ENCODE measurements around the gene MED13.

The MED13 gene

GRCh38 chr17:62064791-62065563 lies at the start of gene MED13:
TSS of gene MED13 (minus strand) at chr17:62065278. CDS start at chr17:62065205, 73 bp downstream.
- no peak for TF ChIP-seq ZNF274 (IDR thresholded peaks at IDR 0.05; ENCODE audit: low read depth, low read length)
- H3K4me3 ChIP-seq (ENCODE audit: low read length), result peak within 1 kb of the TSS; percentile 100

GRCh38 chr17:62112229-62112628 lies 47.2 kb upstream of the MED13 start:
- TF ChIP-seq ZNF274 (IDR thresholded peaks at IDR 0.05; ENCODE audit: low read depth, low read length), result no peak
- H3K4me3 ChIP-seq (ENCODE audit: low read length), result no peak overlapping the region

GRCh38 chr17:62111562-62112171 lies 46.6 kb upstream of the MED13 start:
- no peak overlapping the region for H3K4me3 ChIP-seq (ENCODE audit: low read length)
- no peak for TF ChIP-seq ZNF274 (IDR thresholded peaks at IDR 0.05; ENCODE audit: low read depth, low read length)

- no peak overlapping the region for H3K4me3 ChIP-seq (ENCODE audit: low read length)
- TF ChIP-seq ZNF274 (IDR thresholded peaks at IDR 0.05; ENCODE audit: low read depth, low read length), result no peak
These were observed 45.9 kb upstream of the MED13 start for GRCh38 chr17:62110923-62111484.

- TF ChIP-seq ZNF274 (IDR thresholded peaks at IDR 0.05; ENCODE audit: low read depth, low read length), result no peak
- no peak overlapping the region for H3K4me3 ChIP-seq (ENCODE audit: low read length)
These were observed 44.8 kb upstream of the MED13 start for GRCh38 chr17:62109924-62110323.

- H3K4me3 ChIP-seq (ENCODE audit: low read length), result no peak overlapping the region
- TF ChIP-seq ZNF274 (IDR thresholded peaks at IDR 0.05; ENCODE audit: low read depth, low read length), result no peak
These were observed 44.4 kb upstream of the MED13 start for GRCh38 chr17:62109378-62109902.

- no peak for TF ChIP-seq ZNF274 (IDR thresholded peaks at IDR 0.05; ENCODE audit: low read depth, low read length)
- no peak overlapping the region for H3K4me3 ChIP-seq (ENCODE audit: low read length)
These were observed 40.8 kb upstream of the MED13 start for GRCh38 chr17:62105861-62106260.

- H3K4me3 ChIP-seq (ENCODE audit: low read length), result no peak overlapping the region
- TF ChIP-seq ZNF274 (IDR thresholded peaks at IDR 0.05; ENCODE audit: low read depth, low read length), result no peak
These were observed 40.3 kb upstream of the MED13 start for GRCh38 chr17:62105357-62105756.

GRCh38 chr17:62101515-62101914 lies 36.4 kb upstream of the MED13 start:
- H3K4me3 ChIP-seq (ENCODE audit: low read length), result no peak overlapping the region
- no peak for TF ChIP-seq ZNF274 (IDR thresholded peaks at IDR 0.05; ENCODE audit: low read depth, low read length)

- H3K4me3 ChIP-seq (ENCODE audit: low read length), result no peak overlapping the region
- TF ChIP-seq ZNF274 (IDR thresholded peaks at IDR 0.05; ENCODE audit: low read depth, low read length), result no peak
These were observed 36.0 kb upstream of the MED13 start for GRCh38 chr17:62101090-62101489.

GRCh38 chr17:62100055-62100454 lies 35.0 kb upstream of the MED13 start:
- no peak for TF ChIP-seq ZNF274 (IDR thresholded peaks at IDR 0.05; ENCODE audit: low read depth, low read length)
- H3K4me3 ChIP-seq (ENCODE audit: low read length), result no peak overlapping the region

- no peak for TF ChIP-seq ZNF274 (IDR thresholded peaks at IDR 0.05; ENCODE audit: low read depth, low read length)
These were observed 34.5 kb upstream of the MED13 start for GRCh38 chr17:62099532-62099931.

GRCh38 chr17:62098623-62099231 lies 33.6 kb upstream of the MED13 start:
- H3K4me3 ChIP-seq (ENCODE audit: low read length), result peak overlapping the region; percentile 51; the same call in 1 of the 2 replicates
- no peak for TF ChIP-seq ZNF274 (IDR thresholded peaks at IDR 0.05; ENCODE audit: low read depth, low read length)

More at GRCh38 chr17:62099532-62099931, 34.5 kb upstream of the MED13 start:
- H3K4me3 ChIP-seq (ENCODE audit: low read length), result no peak overlapping the region

GRCh38 chr17:62096401-62096670 lies 31.3 kb upstream of the MED13 start:
- no peak for TF ChIP-seq ZNF274 (IDR thresholded peaks at IDR 0.05; ENCODE audit: low read depth, low read length)
- no peak overlapping the region for H3K4me3 ChIP-seq (ENCODE audit: low read length)

Data from GM08714 (cell line).